IPS DF 6.9 (cell line): ENCODE measurements around the gene PHAF1.

Source experiments
- DNase-seq: peaks from one replicate; pipeline ENCODE4 v3.0.0-alpha.2; 2013; ENCODE audit warnings: low read depth, low spot score
- H3K27ac ChIP-seq: one replicate; pipeline ENCODE4 v1.5.1; 2013; ENCODE audit warnings: low read length, control low read depth
- H3K27me3 ChIP-seq: 2 replicates; pipeline ENCODE4 v1.6.1; 2013; ENCODE audit warnings: mild to moderate bottlenecking, low read length; ENCODE audit not compliant: control insufficient read depth, insufficient read depth
- H3K36me3 ChIP-seq: 2 replicates; pipeline ENCODE4 v1.6.1; 2013; ENCODE audit warnings: low read length; ENCODE audit not compliant: control insufficient read depth, insufficient read depth
- H3K4me1 ChIP-seq: 2 replicates; pipeline ENCODE4 v1.6.1; 2013; ENCODE audit warnings: low read length; ENCODE audit not compliant: control insufficient read depth, insufficient read depth
- H3K4me3 ChIP-seq: 2 replicates; pipeline ENCODE4 v1.5.1; 2013; ENCODE audit warnings: mild to moderate bottlenecking, low read length
- H3K9me3 ChIP-seq: 2 replicates; pipeline ENCODE4 v1.6.1; 2013; ENCODE audit warnings: low read length, inconsistent platforms; ENCODE audit not compliant: control insufficient read depth, insufficient read depth
- WGBS: extraction: QIAGEN DNeasy Blood & Tissue Kit; methylation state at CpG from one replicate; pipeline ENCODE4 v1.1.7; 2013; ENCODE audit warnings: mixed read lengths, missing lambda C conversion rate; ENCODE audit not compliant: insufficient read length, insufficient coverage; 5-methylcytosine and 5-hydroxymethylcytosine counted together

PHAF1 gene

DNA sequence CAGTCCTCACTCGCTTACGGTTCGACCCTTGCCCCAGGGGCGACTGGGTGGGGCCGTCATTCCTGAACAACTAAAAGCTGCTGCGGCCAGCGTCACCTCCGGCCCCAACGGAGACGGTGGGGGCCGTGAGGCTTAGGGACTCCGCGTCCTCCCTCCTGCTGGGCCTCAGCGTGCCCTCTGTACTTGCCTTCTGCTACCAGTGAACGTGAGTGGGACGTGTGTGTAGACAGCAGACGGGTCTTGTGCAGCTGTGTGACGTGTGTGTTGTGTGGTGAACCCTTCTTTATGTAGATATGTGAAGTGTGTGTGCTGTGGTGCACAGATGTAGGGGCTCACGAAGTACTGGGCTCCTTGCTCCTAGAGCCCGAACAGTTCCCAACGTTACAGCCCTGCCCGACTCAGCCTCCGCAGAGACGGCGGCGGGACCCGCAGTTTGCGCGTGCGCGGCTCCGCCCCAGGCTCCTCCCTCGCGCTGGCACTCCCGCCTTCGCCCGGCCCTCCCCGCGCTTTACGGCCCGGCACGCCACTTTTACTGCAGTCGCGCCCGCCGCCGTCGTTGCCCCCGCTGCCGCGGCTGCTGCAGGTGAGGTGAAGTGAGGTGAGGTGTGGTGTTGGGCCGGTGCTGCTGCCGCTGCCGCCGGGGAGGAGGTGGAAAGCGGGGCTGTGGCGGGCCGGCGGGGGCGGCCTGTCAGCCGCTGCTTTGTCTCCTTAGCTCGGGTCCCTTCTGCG is at the start of gene PHAF1:
Gene PHAF1 (plus strand): TSS at position 535 of the 729 bp plus-strand sequence. CDS start 235 bp downstream, outside the sequence.
- Histone ChIP-seq H3K4me3 (peak within 1 kb of the TSS; percentile 91), H3K27ac (no peak within 1 kb of the TSS), H3K4me1 (no peaks in the 10 kb centered on the region; the same call in none of the 2 replicates), H3K27me3 (no peaks in the 10 kb centered on the region), H3K36me3 (no peaks in the 10 kb centered on the region), H3K9me3 (no peaks in the 10 kb centered on the region)
- peak; percentile 84 for DNase-seq
- WGBS: no CpG with 5 or more reads among the region's 63 CpGs

DNA sequence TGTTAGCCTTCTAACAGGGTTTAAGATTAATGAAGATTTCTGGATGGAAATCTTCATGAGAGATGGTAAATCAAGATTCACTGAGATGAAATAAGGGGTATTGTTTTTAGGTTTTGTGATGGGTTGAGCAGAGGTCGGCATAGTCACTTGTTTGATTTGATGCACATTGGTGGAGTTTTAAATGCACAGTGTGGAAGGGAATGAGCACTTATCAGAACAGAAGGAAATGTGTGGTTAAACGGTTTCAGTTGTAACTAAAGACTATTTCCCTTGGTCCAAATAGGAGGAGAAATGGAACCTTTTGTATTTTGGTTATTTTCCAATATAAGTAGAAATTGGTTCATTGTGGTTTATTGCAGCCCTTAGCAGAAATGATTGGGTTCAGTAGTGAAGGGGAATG is 46.7 kb upstream of the PHAF1 start:
- DNase-seq: no peak
- 100% methylated on average over 1 of the region's 2 CpGs for WGBS
- Histone ChIP-seq H3K36me3 (no peaks in the 10 kb centered on the region; the same call in 1 of the 2 replicates), H3K4me1 (no peaks in the 10 kb centered on the region), H3K27me3 (no peaks in the 10 kb centered on the region), H3K27ac (no peak overlapping the region), H3K4me3 (no peak overlapping the region), H3K9me3 (no peaks in the 10 kb centered on the region)

DNA sequence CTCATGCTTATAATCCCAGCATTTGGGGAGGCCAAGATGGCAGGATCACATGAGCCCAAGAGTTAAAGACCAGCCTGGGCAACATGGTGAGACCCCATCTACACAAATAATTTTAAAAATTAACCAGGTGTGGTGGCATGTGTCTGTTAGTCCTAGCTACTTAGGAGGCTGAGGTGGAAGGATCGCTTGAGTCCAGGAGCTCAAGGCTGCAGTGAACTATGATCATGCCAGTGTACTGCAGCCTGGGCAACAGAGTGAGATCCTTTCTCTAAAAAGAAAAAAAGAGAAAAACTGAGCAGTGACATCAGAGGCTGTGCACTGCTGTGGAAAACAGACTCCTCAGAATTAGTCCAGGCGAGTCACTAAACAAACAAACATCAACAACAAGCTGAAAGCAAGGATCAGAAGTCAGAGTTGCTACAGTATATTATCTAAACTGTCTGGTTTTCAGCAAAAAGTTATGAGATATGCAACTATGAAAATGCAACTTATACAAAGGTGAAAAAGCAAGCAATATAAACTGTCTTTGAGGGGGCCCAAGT is 41.5 kb upstream of the PHAF1 start:
- Histone ChIP-seq H3K9me3 (no peaks in the 10 kb centered on the region), H3K4me3 (no peak overlapping the region), H3K27me3 (no peaks in the 10 kb centered on the region), H3K27ac (no peak overlapping the region), H3K4me1 (no peaks in the 10 kb centered on the region), H3K36me3 (no peaks in the 10 kb centered on the region; the same call in 1 of the 2 replicates)
- no peak for DNase-seq
- WGBS: no CpG with 5 or more reads among the region's 2 CpGs

DNA sequence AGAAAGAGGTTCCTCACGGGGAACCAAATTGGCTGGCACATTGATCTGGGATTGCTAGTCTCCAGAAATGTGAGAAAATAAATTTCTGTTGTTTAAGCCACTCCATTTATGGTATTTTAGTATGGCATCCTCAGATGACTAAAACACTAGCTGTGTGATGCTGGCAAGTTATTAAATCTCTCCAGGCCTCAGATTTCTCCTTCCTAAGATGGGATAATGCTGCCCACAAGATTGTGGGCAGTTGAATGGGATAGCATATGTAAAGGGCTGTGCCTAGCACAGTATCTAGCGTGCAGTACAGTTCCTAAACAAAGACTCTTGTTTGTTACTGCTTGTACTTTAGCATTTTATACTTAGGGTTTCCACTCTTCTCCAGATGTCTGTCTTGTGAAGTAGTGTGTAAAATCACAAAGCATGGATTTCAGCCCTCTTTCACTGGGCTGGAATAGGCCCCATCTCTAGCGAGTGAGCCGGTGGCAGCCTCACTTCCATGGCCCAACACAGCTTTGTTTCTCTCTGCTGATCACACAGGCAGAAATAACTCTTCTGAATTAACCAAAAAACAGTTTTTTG is 38.2 kb upstream of the PHAF1 start:
- no peak for DNase-seq
- Histone ChIP-seq H3K4me1 (no peaks in the 10 kb centered on the region), H3K4me3 (no peak overlapping the region), H3K9me3 (no peaks in the 10 kb centered on the region), H3K27me3 (no peaks in the 10 kb centered on the region), H3K27ac (no peak overlapping the region), H3K36me3 (no peaks in the 10 kb centered on the region; the same call in 1 of the 2 replicates)
- WGBS: no CpG with 5 or more reads among the region's 4 CpGs

DNA sequence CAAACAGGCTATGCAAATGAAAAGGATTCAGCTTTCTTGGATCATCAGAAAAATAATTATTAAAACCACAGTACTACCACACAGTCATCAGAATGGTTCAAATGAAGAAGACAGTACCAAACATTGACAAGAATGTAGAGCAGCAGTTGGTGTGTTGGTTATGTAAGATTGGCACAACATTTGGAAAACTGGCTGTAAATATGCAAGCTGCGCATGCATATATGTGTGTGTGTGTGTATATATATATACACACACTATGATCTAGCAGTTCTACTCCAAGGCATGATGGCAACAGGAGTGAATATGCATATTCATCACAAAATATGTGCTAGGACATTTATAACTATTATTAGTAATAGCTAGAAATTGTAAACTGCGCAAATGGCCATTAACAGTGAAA is 34.4 kb upstream of the PHAF1 start:
- H3K4me1 ChIP-seq: no peaks in the 10 kb centered on the region
- no peaks in the 10 kb centered on the region for H3K27me3 ChIP-seq
- no CpG with 5 or more reads among the region's 2 CpGs for WGBS
- DNase-seq: no peak
- no peaks in the 10 kb centered on the region for H3K36me3 ChIP-seq
- no peak overlapping the region for H3K27ac ChIP-seq
- no peak overlapping the region for H3K4me3 ChIP-seq
- no peaks in the 10 kb centered on the region for H3K9me3 ChIP-seq

DNA sequence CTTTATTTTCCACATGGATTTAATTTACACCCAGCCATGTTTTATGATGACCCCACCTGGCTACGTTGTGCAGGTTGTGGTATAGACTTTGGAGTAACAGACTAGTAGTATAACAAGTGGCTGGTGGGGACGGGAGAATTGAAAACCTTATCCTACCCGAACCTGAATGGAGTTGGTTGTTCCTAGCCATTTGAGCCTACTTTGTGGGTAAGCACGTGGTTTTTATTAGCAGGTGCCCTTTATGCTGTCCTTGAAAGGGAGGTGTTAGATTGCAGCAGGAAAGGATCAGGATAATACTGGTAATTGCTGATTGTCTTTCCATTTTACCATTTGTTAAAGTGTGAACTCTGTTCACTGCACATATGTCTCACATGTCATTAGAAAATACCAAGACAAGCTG is 31.9 kb upstream of the PHAF1 start:
- Histone ChIP-seq H3K4me3 (no peak overlapping the region), H3K4me1 (no peaks in the 10 kb centered on the region), H3K27ac (no peak overlapping the region), H3K27me3 (no peaks in the 10 kb centered on the region), H3K9me3 (no peaks in the 10 kb centered on the region), H3K36me3 (no peaks in the 10 kb centered on the region)
- no peak for DNase-seq
- no CpG with 5 or more reads among the region's 4 CpGs for WGBS

DNA sequence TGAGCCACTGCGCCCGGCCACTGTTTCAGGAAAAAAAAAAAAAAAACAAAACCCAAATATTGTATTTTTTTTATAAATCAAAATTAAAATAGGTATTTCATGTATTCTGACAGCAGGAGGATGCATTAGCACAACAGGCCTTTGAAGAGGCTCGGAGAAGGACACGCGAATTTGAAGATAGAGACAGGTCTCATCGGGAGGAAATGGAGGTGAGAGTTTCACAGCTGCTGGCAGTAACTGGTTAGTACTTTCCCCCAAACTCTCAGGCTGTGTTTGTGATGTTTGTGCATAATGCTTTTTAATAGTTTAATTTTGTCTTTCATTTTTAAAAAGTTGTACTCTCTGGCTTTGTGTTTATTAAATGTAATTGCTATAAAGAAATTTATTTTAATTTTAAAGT is 27.6 kb upstream of the PHAF1 start:
- Histone ChIP-seq H3K36me3 (no peaks in the 10 kb centered on the region), H3K27ac (no peak overlapping the region), H3K27me3 (no peaks in the 10 kb centered on the region), H3K9me3 (no peaks in the 10 kb centered on the region), H3K4me1 (no peaks in the 10 kb centered on the region), H3K4me3 (no peak overlapping the region)
- DNase-seq: no peak
- no CpG with 5 or more reads among the region's 6 CpGs for whole genome bisulfite sequencing

DNA sequence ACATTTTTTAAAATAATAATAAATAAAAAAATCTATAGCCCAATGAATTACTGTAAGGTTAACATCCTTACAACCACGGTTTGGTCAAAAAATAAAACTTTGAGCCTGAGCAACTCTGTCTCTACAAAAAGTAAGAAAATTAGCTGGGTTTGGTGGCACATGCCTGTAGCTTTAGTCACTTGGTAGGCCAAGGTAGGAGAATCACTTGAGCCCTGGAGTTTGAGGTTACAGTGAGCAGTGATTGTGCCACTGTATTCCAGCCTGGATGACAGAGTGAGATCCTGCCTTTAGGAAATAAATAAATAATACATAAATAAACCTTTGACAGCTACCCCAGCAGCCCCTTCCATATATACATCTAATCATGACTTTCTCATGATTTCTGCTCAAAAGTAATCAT is 26.9 kb upstream of the PHAF1 start:
- Histone ChIP-seq H3K27me3 (no peaks in the 10 kb centered on the region), H3K36me3 (no peaks in the 10 kb centered on the region), H3K4me3 (no peak overlapping the region), H3K27ac (no peak overlapping the region), H3K4me1 (no peaks in the 10 kb centered on the region), H3K9me3 (no peaks in the 10 kb centered on the region)
- no peak for DNase-seq
- WGBS: no CpG with 5 or more reads among the region's 1 CpG

DNA sequence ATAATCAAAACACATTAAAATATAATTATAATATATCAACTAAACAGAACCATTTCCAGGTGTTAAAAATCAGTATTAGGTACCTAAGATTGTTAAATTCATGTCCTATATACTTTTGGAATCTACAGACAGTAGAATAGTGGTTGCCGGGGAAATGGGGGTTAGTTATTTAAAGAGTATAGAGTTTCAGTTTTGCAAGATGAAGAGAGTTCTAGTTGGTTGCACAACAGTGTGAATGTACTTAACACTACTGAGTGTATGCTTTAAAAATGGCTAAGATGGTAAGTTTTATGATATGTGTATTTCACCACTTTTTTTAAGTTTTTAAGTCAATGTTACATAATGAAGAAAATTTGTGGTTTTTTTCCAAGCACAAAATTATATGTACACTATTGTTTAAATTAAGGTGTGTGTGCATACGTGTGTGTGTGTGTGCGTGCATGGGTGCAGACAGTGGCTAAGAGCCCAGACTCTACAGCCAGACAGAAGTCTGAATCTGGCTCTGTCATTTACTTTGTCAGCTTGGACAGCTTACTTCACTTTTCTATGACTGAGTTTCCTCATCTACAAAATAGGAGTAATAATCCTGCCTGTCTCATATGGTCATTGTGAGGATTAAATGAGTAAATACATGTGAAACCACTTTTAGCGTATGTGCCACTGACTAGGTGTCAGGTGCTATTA is 25.3 kb upstream of the PHAF1 start:
- WGBS: 100% methylated on average over 1 of the region's 4 CpGs
- no peaks in the 10 kb centered on the region for H3K27me3 ChIP-seq
- H3K4me3 ChIP-seq: no peak overlapping the region
- no peaks in the 10 kb centered on the region for H3K4me1 ChIP-seq
- no peak for DNase-seq
- no peak overlapping the region for H3K27ac ChIP-seq
- no peaks in the 10 kb centered on the region for H3K36me3 ChIP-seq
- no peaks in the 10 kb centered on the region for H3K9me3 ChIP-seq

DNA sequence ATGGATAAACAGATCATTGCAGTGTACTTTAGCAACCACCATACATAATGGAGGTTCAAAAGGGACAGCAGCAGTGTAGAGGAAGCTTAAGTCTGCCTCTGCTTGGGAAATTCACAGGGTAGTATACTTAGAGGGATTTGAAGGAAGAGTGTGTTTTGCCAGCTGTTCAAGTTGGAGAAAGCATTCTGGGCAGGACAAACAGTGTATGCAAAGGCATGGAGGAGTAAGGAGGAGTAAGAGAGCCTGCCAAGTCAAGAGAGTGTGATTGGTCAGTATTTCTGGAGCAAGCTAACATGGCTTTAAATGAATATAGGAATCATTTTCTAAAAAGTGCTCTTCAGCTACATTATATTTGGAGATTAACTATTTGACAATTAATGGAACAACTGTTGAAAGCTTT is 22.9 kb upstream of the PHAF1 start:
- Histone ChIP-seq H3K9me3 (no peaks in the 10 kb centered on the region), H3K27me3 (no peaks in the 10 kb centered on the region), H3K27ac (no peak overlapping the region), H3K4me3 (no peak overlapping the region), H3K36me3 (no peaks in the 10 kb centered on the region), H3K4me1 (no peaks in the 10 kb centered on the region)
- DNase-seq: no peak
